Tibial artery (tissue), 4 donors: Measurements from ENCODE around the gene HACD3.
"Not testable (repeated sequence)": the region's sequence is repeated elsewhere in the genome, so short reads cannot be mapped to it uniquely, and the experiment has no call there.

Experiments
- DNase-seq, 2 donors: peaks; one replicate each; pipeline ENCODE4 v3.0.0-alpha.2; 2019
- H3K27ac ChIP-seq, 2 donors: fragments of 200-600 bp; sonication (generic) in 1 of 2; 1 replicate in 1 of 2; 2 replicates in 1 of 2; pipeline ENCODE4 v1.5.1; 2018 to 2019; ENCODE audit warnings: mild to moderate bottlenecking in 1 of 2
- H3K27me3 ChIP-seq, 2 donors: fragments of 200-600 bp; sonication (generic) in 1 of 2; one replicate each; pipeline versions ENCODE4 v1.5.1 to v1.6.0; 2016 to 2019
- H3K36me3 ChIP-seq, 3 donors: fragments of 200-600 bp; sonication (generic) in 2 of 3; one replicate each; pipeline ENCODE4 v1.5.1; 2016 to 2019; ENCODE audit warnings: mild to moderate bottlenecking in 2 of 3
- H3K4me1 ChIP-seq, 4 donors: fragments of 200-600 bp; sonication (generic) in 2 of 4; 1 replicate in 3 of 4; 2 replicates in 1 of 4; pipeline ENCODE4 v1.5.1; 2016 to 2019
- H3K4me3 ChIP-seq, 2 donors: fragments of 200-600 bp; sonication (generic) in 1 of 2; 1 replicate in 1 of 2; 2 replicates in 1 of 2; pipeline ENCODE4 v1.5.1; 2018 to 2019; ENCODE audit warnings: mild to moderate bottlenecking in 2 of 2
- H3K9me3 ChIP-seq, 3 donors: fragments of 200-600 bp; sonication (generic) in 1 of 3; one replicate each; pipeline ENCODE4 v1.5.1; 2016 to 2019
- intact Hi-C: fragments of 100-400 bp; cut with DNase I; formaldehyde crosslinking; loops from one replicate; pipeline ENCODE4 v1.15.0; 2023; ENCODE audit warnings: low total_unique reads
- TF ChIP-seq, protein P1 (sequence below), 2 experiments: fragments of 200-600 bp in 1 of 2; fragments of 450-650 bp in 1 of 2; IDR thresholded peaks; one replicate each; pipeline ENCODE4 v1.5.1; 2017 to 2019; ENCODE audit warnings: antibody characterized with exemption in 2 of 2, mild to moderate bottlenecking in 1 of 2, moderate library complexity in 1 of 2

The HACD3 gene

DNA sequence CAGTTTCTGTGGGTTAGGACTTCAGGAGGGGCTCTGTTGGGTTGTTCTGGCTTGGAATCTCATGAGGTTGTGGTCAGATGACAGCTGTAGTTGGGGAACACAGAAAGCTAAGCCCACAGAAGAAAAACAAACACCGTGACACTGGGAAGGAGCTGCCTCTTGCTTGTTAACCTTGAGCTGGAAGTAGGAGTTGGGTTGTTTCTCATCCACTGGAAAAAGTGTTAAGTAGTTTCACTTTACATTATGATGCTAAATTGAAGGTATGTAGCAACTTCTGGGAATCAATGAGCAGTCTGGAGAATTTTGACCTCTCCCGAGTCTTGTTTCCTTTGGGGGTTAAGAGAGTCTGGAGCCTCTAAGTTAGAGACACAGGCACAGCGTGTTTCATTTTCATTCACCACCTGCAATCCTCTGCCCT, 20.4 kb downstream of the HACD3 start:
- peaks cover 1 to 12% (median 11%) of the 10 kb centered on the region in 3 donors for H3K36me3 ChIP-seq
- no peak overlapping the region for H3K27ac ChIP-seq
- peaks cover 0 to 7% (median 0%) of the 10 kb centered on the region in 4 donors for H3K4me1 ChIP-seq
- no peaks in the 10 kb centered on the region for H3K27me3 ChIP-seq
- no peaks in the 10 kb centered on the region for H3K9me3 ChIP-seq
- DNase-seq = no peak
- TF ChIP-seq, protein P1, sequence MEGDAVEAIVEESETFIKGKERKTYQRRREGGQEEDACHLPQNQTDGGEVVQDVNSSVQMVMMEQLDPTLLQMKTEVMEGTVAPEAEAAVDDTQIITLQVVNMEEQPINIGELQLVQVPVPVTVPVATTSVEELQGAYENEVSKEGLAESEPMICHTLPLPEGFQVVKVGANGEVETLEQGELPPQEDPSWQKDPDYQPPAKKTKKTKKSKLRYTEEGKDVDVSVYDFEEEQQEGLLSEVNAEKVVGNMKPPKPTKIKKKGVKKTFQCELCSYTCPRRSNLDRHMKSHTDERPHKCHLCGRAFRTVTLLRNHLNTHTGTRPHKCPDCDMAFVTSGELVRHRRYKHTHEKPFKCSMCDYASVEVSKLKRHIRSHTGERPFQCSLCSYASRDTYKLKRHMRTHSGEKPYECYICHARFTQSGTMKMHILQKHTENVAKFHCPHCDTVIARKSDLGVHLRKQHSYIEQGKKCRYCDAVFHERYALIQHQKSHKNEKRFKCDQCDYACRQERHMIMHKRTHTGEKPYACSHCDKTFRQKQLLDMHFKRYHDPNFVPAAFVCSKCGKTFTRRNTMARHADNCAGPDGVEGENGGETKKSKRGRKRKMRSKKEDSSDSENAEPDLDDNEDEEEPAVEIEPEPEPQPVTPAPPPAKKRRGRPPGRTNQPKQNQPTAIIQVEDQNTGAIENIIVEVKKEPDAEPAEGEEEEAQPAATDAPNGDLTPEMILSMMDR (IDR thresholded peaks at IDR 0.05) = no peak
- no peak overlapping the region for H3K4me3 ChIP-seq
- intact Hi-C loops = no loop called here

DNA sequence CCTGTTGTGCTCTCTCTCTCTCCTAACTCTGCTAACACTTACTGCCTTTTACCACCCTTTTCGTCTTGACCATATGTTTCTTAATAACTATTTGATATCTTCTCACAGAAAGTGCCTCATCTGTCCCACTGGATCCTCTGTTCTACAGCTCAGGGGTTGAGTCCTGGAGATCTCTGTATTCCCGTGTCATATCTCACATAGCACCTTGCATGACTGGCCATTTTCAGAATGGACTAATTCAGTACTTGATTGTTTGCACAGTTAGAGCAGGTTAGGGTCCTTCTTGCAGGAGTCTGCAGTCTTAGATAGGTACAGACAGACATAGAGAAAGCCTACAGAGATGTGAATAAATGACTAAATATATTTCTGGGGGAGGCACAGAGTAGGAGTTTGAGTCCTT, 20.9 kb downstream of the HACD3 start:
- Histone ChIP-seq H3K4me1 (peaks cover 0 to 7% (median 0%) of the 10 kb centered on the region in 4 donors), H3K9me3 (no peaks in the 10 kb centered on the region), H3K36me3 (peaks cover 6 to 16% (median 16%) of the 10 kb centered on the region in 3 donors), H3K27me3 (no peaks in the 10 kb centered on the region), H3K27ac (no peak overlapping the region), H3K4me3 (no peak overlapping the region)
- intact Hi-C loops = no loop called here
- no peak for DNase-seq
- TF ChIP-seq, protein P1 (IDR thresholded peaks at IDR 0.05) = no peak

DNA sequence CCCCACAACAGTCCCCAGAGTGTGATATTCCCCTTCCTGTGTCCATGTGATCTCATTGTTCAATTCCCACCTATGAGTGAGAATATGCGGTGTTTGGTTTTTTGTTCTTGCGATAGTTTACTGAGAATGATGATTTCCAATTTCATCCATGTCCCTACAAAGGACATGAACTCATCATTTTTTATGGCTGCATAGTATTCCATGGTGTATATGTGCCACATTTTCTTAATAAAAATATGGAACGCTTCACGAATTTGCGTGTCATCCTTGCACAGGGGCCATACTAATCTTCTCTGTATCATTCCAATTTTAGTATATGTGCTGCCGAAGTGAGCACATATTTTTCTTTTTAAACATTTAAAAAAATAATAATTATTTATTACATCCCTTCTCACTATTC, 22.6 kb downstream of the HACD3 start:
- intact Hi-C loops = not testable (repeated sequence)

DNA sequence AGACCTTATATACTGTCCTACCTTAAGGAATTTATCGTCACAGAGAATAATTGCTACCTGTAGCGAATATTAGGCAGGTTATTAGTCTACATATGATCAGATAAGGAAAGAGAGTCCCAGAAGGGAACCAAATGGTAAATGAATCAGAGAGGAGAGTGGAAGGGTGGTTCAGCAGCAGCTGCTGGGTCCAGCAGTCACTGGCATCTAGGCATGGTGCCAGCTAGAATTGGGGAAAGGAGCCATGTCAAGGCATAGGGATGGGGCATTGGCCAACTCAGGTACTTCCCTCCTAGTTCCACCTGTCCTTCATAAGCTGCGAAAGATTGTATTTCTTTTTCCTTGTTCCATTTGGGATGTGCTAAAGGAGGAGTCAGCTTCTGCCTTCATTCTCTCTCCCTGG, 23.4 kb downstream of the HACD3 start:
- TF ChIP-seq, protein P1 (IDR thresholded peaks at IDR 0.05) = no peak
- intact Hi-C loops = no loop called here
- DNase-seq = no peak
- no peak overlapping the region for H3K27ac ChIP-seq
- no peak overlapping the region for H3K4me3 ChIP-seq
- H3K4me1 ChIP-seq = peaks cover 0 to 7% (median 0%) of the 10 kb centered on the region in 4 donors
- H3K27me3 ChIP-seq = no peaks in the 10 kb centered on the region
- peaks cover 13 to 41% (median 31%) of the 10 kb centered on the region in 3 donors for H3K36me3 ChIP-seq
- H3K9me3 ChIP-seq = no peaks in the 10 kb centered on the region

More for the DNA sequence above, 22.6 kb downstream of the HACD3 start:
- H3K27me3 ChIP-seq, H3K27ac ChIP-seq, H3K4me1 ChIP-seq, DNase-seq, H3K9me3 ChIP-seq, H3K4me3 ChIP-seq: not testable (repeated sequence)
- peaks cover 12 to 33% (median 25%) of the 10 kb centered on the region in 3 donors for H3K36me3 ChIP-seq

DNA sequence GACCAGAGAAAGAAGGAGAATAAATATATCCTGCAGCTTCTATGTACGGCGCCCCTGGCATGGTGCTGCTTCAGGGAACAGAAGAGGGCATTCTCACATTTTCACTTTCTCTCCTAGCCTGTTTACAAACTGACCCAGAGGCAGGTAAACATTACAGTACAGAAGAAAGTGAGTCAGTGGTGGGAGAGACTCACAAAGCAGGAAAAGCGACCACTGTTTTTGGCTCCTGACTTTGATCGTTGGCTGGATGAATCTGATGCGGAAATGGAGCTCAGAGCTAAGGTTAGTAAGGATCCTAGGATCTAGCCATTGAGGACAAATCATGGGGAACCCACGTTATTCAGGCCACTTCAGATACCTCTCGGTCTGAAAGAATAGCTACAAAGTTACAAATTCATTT, 26.4 kb downstream of the HACD3 start:
- H3K4me1 ChIP-seq = no peaks in the 10 kb centered on the region
- no peak overlapping the region for H3K27ac ChIP-seq
- no peak for DNase-seq
- no peak overlapping the region for H3K4me3 ChIP-seq
- H3K27me3 ChIP-seq = no peaks in the 10 kb centered on the region
- peaks cover 18 to 46% (median 39%) of the 10 kb centered on the region in 3 donors for H3K36me3 ChIP-seq
- H3K9me3 ChIP-seq = no peaks in the 10 kb centered on the region
- intact Hi-C loops = no loop called here
- TF ChIP-seq, protein P1 (IDR thresholded peaks at IDR 0.05) = no peak

DNA sequence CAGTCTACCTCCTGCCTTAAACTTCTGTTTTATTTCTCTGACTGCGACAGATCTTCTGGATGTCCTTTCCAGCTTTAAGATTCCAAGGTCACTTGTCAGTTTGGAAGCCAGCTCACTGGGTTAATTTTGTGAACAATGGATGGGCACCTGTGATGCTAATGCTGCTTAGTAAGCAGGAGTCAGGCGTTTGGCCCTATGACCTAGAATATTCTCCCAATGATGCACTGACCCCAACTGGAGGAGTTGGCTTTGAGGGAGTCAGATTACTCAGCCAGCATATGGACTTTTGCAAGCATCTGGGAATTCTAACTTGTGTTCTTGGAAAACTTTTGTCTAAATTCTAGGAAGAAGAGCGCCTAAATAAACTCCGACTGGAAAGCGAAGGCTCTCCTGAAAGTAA, 28.1 kb downstream of the HACD3 start:
- intact Hi-C loops = no loop called here
- H3K4me1 ChIP-seq = no peaks in the 10 kb centered on the region
- H3K36me3 ChIP-seq = peaks cover 18 to 61% (median 40%) of the 10 kb centered on the region in 3 donors
- no peak overlapping the region for H3K27ac ChIP-seq
- no peaks in the 10 kb centered on the region for H3K9me3 ChIP-seq
- TF ChIP-seq, protein P1 (IDR thresholded peaks at IDR 0.05) = no peak
- H3K4me3 ChIP-seq = no peak overlapping the region
- no peak for DNase-seq
- H3K27me3 ChIP-seq = no peaks in the 10 kb centered on the region
